Mononuclear cell (primary cell): ENCODE results near the gene OR6B2. TPM values are rescaled to one million over a fixed set of nuclear protein-coding genes. Genes with fewer than 3 reads are reported as not detected.

ENCODE experiments used
- H3K27me3 ChIP-seq: 2 replicates; pipeline ENCODE4 v1.6.0; 2011; ENCODE audit warnings: low read length, control low read depth; ENCODE audit not compliant: insufficient read depth
- H3K4me1 ChIP-seq: 2 replicates; pipeline ENCODE4 v1.5.1; 2011; ENCODE audit warnings: mild to moderate bottlenecking, low read length, control low read depth; ENCODE audit not compliant: insufficient read depth
- H3K4me3 ChIP-seq: 2 replicates; pipeline ENCODE4 v1.5.1; 2011; ENCODE audit warnings: mild to moderate bottlenecking, low read length, moderate library complexity
- H3K9me3 ChIP-seq: 2 replicates; pipeline ENCODE4 v1.5.1; 2011; ENCODE audit warnings: low read depth, mild to moderate bottlenecking, control low read depth, low read length
- total RNA-seq: library from RNA; depleted of rRNA; stranded (reverse); fragments of >200 nt; gene quantifications from one replicate; pipeline ENCODE4 v1.2.3, GENCODE V29; 2012

The OR6B2 gene
- total RNA-seq, 1 donor: not detected

DNA sequence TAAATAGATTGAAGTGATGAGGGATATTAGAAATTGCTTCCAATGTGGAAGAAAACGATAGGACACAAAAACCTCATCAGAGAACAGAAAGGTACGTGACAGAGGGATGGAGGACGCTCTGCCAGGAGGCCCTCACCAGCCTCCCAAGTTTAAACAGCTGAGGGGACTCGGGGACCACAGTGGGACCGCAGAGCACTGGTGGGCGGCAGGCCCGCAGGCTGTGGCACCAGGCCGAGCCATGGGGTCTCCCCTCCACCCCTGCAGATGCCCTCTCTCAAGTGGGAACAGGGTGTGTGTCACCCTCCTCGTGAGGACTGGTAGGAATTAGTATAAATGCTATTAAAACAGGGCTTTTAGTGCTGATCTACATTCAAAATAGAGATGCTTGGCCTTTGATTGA lies 15.9 kb downstream of the OR6B2 start:
- Histone ChIP-seq H3K4me1 (no peaks in the 10 kb centered on the region), H3K9me3 (no peaks in the 10 kb centered on the region), H3K27me3 (no peaks in the 10 kb centered on the region), H3K4me3 (no peak overlapping the region)

DNA sequence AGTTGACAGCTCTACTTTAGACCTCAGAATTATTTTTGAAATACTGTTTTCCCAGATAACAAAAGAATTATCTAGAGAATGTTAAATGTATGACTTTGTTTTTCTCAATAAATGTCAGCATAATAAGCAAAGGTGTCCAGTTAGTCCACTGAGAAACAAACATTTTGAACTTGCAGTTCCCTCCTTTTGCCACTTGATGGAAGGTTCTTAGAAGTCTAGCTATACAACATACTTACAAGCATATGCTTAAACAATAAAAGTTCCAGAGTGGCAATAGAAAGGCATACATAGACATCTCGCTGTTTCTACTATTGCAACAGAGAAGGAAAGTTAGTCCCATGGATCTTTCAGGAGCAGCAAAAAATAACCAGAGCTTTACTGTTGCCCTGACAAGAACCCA lies 16.9 kb downstream of the OR6B2 start:
- no peaks in the 10 kb centered on the region for H3K27me3 ChIP-seq
- H3K9me3 ChIP-seq: no peaks in the 10 kb centered on the region
- H3K4me3 ChIP-seq: no peak overlapping the region
- no peaks in the 10 kb centered on the region for H3K4me1 ChIP-seq

DNA sequence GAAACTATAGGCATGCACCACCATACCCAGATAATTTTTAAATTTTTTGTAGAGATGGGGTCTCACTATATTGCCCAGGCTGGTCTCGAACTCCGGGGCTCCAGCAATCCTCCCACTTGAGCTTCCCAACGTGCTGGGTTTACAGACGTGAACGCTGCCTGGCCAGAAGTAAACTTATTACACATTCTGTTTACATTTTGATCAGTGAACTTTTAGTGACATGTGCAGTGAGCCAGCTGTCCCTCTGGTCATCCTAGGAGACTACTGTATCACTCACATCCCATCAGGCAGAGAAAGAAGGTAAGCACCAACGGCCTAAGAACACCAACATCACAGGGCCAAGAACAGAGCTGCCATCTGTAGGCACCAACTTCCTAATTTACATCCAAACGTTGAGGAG lies 27.2 kb downstream of the OR6B2 start:
- Histone ChIP-seq H3K27me3 (no peaks in the 10 kb centered on the region), H3K4me1 (no peaks in the 10 kb centered on the region), H3K9me3 (no peaks in the 10 kb centered on the region), H3K4me3 (no peak overlapping the region)

DNA sequence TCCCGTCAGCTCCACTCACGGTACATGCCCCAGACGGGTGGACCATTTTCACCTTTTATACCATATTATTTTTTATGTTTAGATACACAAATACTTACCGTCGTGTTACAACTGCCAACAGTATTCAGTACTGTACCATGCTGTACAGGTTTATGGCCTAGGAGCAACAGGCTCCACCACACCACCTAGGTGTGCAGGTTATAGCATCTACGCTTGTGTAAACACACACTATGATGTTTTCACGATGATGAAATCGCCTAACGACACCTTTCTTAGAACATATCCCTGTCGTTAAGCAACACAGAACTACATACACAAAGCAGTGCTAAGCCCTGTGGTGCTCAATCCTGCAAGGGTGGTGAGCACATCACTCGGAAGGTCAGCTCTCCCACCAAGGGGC lies 29.6 kb downstream of the OR6B2 start:
- Histone ChIP-seq H3K27me3 (no peaks in the 10 kb centered on the region), H3K4me3 (no peak overlapping the region), H3K4me1 (no peaks in the 10 kb centered on the region), H3K9me3 (no peaks in the 10 kb centered on the region)

DNA sequence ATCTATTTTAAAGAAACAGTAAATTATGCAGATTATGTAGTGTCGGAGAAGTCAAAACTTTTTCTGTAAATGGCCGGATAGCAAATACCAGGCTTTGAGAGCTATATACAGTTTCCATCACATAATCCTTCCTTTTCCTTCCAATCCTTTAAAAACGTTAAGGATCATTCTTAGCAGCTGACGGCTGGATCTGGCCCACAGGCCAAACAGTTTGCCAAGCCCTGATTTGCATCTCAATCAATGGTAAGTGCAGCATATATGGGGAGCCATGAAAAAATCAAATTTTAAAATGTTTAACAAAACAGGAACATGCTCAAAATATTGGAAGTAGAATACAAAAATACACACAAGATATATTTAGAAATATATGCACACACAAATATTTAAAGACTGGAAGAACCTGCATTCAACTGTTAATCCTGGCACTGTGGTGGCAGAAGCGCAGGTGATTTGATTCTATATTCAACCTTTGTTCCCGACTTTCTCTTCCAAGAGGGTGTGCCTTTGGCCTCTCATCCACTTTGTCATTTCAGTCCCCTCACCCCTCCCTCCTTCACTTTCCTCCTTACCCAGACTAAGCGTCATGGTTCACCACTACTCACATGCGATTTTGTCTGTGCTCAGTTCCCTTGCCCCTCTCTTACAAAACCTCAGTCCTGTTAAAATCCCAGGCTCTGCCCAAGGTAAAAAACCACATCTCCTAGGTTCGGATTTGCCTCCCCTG lies 32.4 kb downstream of the OR6B2 start:
- no peak overlapping the region for H3K4me3 ChIP-seq
- no peaks in the 10 kb centered on the region for H3K4me1 ChIP-seq
- H3K27me3 ChIP-seq: no peaks in the 10 kb centered on the region
- no peaks in the 10 kb centered on the region for H3K9me3 ChIP-seq

DNA sequence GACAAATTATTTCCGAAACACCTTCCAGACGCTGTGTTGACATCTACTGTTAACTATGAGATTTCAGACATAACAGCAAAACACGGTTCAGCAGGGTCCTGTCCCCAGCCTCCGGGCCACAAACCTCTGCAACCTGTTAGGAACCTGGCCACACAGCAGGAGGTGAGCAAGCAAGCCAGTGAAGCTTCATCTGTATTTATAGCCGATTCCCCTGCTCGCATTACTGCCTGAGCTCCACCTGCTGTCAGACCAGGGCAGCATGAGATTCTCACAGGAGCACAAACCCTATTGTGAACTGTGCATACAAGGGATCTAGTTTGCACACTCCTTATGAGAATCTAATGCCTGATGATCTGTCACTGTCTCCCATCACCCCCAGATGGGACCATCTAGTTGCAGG lies 36.1 kb downstream of the OR6B2 start:
- Histone ChIP-seq H3K4me1 (no peaks in the 10 kb centered on the region), H3K9me3 (no peaks in the 10 kb centered on the region), H3K27me3 (no peaks in the 10 kb centered on the region), H3K4me3 (no peak overlapping the region)

DNA sequence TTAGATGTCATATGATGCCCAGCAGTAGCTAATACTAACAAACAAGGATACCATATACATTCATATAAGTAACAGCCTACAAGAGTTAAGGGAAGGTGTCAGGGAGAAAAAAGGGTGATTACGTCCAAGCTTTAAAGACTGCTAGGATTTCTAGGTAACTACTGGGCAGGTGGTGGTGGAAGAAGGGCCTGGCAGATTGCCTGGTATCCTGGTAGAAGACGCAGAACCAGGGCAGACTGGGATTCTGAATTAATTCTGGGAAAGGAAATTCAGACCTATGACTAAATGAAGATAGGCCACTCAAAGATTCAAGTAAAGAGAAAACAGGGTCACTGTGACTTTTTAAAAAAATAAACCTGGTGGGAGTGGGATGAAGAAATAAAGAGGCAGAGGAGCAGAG lies 36.9 kb downstream of the OR6B2 start:
- no peaks in the 10 kb centered on the region for H3K4me1 ChIP-seq

DNA sequence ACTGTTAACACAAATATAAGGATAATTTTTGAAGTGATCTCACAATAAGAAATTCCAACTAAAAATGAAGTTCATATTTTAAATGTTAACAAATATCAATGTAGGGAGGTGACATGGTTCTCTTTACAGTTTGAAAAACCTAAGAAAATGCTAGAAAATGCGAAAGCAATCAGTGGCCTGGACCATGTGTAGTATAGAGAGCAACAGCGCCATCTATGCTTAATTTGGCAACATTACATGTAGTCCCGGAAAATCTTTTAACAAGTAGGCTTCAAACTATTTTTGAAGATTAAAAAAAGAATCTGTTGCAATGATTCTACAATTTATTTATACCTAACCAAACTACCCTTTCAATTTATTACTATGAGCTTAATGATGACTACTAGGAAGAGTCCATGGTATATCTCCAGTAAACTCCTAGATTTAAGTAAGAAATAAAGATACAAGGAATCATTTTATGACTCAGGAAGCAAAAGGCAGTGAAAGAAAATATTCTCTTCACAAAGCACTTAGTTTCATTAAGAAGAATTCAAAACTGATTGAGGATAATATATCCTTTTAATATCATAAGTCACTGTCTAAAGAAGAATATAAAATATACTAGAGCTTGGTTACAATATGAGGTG lies 38.4 kb downstream of the OR6B2 start:
- H3K4me3 ChIP-seq: no peak overlapping the region
- no peaks in the 10 kb centered on the region for H3K27me3 ChIP-seq
- no peaks in the 10 kb centered on the region for H3K9me3 ChIP-seq
- H3K4me1 ChIP-seq: no peaks in the 10 kb centered on the region

More for the DNA sequence above, 36.9 kb downstream of the OR6B2 start:
- no peak overlapping the region for H3K4me3 ChIP-seq
- no peaks in the 10 kb centered on the region for H3K9me3 ChIP-seq
- H3K27me3 ChIP-seq: no peaks in the 10 kb centered on the region

DNA sequence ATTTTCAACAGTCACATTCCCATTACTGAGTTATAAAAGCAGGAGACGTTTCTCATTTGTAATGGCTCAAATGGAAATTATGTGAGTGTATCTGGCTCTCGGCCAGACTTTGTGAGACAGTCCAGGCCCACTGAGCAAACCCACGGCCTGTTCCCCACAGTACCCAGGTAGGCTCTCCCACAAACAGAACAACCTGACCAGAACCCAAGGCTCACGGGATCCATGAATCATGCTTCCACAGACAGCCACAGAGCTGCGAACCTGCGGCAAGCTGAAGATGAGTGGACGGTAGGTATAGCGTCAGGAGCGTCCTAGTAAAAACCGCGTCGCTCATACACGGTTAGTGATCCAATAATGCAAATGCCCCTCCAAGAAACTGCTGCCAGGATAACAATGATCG lies 39.3 kb downstream of the OR6B2 start:
- Histone ChIP-seq H3K4me1 (no peaks in the 10 kb centered on the region), H3K9me3 (no peaks in the 10 kb centered on the region), H3K4me3 (no peak overlapping the region), H3K27me3 (no peaks in the 10 kb centered on the region)

DNA sequence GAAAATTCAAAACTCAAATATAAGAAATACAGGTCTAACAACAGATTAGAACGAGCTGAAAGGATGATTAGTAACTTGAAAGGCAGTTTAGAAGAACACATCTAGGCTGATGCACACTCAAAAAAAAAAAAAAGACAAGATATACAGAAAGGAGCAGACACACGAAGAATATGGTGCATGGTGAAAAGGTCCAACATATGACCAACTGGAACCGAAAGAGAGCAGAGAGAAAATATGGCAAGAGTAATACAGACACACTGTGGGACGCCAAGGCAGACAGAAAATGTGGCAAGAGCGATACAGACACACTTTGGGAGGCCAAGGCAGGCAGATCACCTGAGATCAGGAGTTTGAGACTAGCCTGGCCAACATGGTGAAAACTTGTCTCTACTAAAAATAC lies 44.9 kb downstream of the OR6B2 start:
- peaks cover 12% of the 10 kb centered on the region for H3K4me1 ChIP-seq
- no peaks in the 10 kb centered on the region for H3K9me3 ChIP-seq
- no peak overlapping the region for H3K4me3 ChIP-seq
- H3K27me3 ChIP-seq: no peaks in the 10 kb centered on the region

DNA sequence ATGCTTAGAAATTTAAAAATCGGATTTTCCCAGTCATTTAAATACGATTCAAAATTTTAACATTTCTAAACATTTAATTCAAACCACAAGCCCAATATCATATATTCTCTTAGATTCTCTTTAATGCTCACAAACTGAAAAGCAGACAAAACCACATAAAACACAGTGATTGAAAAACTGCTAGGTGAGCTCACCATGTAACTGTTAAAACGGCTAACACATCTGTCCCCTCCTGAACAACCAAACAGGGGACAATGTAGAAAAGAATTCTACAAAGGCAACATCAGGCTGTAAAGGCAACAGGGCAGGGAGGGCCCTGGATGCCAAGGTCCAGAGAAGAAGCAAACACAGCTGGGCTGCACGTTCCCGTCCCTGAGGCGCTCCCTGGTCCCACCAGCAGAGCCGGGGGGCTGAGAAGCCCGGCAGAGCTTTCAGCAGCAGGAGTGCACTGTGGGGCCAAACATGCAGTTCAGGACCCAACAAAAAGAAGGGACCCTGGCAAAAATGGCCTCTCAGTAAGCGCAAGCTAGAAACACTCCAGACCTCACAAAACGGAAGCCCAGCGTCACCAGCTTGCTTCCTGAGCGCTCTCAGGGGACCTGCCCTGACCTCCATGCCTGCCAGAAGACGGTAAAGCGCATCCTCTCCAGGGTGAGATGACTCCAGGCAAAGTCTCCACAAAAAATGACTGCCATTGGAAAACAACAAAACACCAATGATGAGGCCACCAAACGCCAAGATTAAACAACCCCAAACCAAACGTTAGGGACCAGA lies 45.6 kb downstream of the OR6B2 start:
- H3K27me3 ChIP-seq: no peaks in the 10 kb centered on the region
- peaks cover 12% of the 10 kb centered on the region for H3K4me1 ChIP-seq
- no peak overlapping the region for H3K4me3 ChIP-seq
- H3K9me3 ChIP-seq: no peaks in the 10 kb centered on the region

DNA sequence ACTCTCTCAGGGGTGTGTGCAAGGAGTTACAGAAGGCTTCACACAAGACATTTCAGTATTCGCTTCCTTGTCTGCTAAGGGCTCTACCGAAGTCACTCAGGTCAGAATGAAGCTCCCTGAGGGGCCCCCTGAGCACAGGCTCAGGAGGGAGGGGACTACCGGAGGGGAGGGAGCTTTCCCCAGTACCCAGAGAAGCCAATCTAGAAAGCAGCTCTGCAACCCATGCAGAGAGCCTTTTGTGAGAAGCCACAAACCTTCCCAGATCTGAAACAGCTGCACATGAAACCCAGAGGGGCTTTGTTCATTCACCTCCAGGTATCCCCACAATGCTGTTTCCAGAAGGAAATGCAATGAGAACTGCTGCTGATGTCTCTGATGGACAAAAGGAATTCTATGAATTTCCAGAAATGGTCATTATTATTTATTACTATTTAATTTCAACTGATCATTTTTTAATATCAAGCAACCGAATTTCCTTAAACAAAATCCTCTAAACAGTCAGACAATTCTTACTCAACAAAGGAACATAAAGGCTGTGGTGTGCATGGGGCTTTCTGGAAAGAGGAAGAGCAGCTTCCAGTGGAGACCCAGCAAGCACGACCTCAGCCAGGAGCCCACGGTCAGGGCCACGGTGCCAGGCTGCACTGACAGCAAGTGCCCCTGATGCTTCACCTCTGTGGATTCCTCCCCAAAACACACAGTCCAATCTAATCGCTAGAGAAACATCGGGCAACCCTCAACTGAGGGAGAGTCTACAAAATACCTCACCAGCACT lies 47.0 kb downstream of the OR6B2 start:
- Histone ChIP-seq H3K27me3 (no peaks in the 10 kb centered on the region), H3K9me3 (no peaks in the 10 kb centered on the region), H3K4me3 (no peak overlapping the region), H3K4me1 (peaks cover 23% of the 10 kb centered on the region)
